IPS DF 19.7 (cell line): ENCODE measurements around the gene BCR.
A peak's percentile ranks its signal among the peaks of the same experiment; 100 is the strongest.

Experiments used
- DNase-seq: peaks from one replicate; pipeline ENCODE4 v3.0.0-alpha.2; 2013; ENCODE audit warnings: low read depth, low spot score

The BCR gene

DNA sequence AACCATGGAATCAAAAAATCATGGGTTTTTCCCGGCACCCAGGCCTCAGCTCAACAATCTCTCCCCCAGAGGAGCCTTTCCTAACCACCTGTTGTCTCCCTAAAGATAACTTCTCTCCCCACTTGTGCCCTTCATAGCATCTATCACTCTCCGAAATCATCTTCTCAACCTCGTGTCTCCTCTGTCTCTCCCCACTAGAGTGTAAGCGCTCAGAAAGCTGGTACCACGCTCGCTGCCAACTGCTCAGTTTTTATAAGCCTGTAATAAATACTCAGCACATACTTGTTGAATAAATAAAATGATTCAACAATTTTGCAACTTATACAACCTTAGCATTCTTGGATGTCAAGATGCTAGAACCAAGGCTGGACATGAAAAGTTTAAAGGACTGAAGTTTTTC lies 185.2 kb downstream of the BCR start:
- no peak for DNase-seq

DNA sequence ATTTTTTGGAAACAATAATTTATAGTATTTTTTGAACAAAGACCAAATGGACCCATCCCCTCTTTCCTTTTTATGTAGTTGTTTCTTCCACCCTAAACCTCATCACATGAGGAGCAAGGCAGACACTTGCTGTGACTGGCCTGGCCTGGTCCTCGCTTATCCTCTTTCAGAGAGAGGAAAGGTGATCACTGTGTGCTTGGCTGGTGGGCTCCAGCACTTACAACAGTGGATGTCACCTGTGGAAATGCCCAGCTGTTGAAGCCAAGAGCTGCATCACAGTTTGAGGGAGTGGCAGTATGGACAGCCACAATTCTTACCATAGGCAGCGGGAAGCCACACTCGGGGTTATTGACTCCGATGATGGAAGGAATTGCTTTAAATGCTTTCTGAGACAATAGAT lies 185.7 kb downstream of the BCR start:
- no peak for DNase-seq

DNA sequence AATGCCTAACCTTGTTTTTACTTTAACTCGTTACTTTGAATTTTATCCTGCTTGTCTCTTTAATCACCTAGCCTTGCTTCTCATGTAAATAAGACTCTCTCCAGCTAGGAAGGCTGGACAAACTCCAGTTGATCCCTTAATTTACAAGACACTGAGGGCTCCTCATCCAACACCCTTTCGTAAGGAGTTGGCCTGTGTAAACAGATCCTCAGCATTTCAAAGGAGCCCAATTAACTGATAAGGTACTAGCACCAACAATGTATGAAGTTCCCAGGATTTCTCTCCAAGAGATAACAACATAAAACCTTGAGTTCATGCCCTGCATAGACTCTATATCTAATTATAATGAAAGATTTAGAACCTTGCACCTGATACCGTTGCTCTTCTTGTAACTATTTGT lies 186.9 kb downstream of the BCR start:
- peak; percentile 33 for DNase-seq
